ENCODE results near the gene MCTP1.

Gene MCTP1

DNA sequence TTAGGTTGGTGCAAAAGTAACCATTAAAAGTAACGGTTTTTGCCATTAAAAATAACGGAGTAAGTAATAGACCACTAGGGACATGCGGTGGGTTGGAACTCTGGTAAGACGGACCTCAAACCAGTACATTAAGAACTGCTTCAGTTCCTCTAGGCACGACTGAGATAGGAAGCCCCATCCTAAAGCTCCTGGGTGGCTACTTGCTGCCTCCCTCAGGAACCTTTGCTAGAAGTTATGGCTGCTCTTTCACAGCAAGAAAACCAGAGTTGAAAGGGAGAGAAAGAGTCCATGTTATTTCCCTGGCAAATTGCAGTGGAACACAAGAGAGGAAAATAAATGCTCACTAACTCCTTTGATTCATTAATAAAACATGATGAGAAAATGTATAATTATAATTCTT is 47.6 kb downstream of the MCTP1 start:
- no peak overlapping the region for H3K27ac ChIP-seq (ENCODE audit: insufficient read depth in 1 of 2, low read depth in 1 of 2, low read length in 2 of 2, poor library complexity in 1 of 2, severe bottlenecking in 2 of 2)
- POLR2A ChIA-PET: no interaction called here
- no peaks in the 10 kb centered on the region for H3K36me3 ChIP-seq (ENCODE audit: control insufficient read depth in 4 of 4, insufficient read depth in 4 of 4, low read length in 3 of 4)
- no peak overlapping the region for H3K4me3 ChIP-seq (ENCODE audit: control insufficient read depth in 1 of 7, extremely low read depth in 1 of 7, insufficient read depth in 4 of 7, low read depth in 2 of 7, low read length in 6 of 7)
- H3K9me3 ChIP-seq (ENCODE audit: control extremely low read depth in 1 of 5, control insufficient read depth in 4 of 5, insufficient read depth in 2 of 5, low read depth in 1 of 5, low read length in 4 of 5): no peaks in the 10 kb centered on the region
- CTCF ChIA-PET: interaction anchor here (1.7 to 2.5 kb wide), 2 partner anchors 24 to 268 kb away, joined by 4 to 8 read pairs; no protein-coding TSS in a partner anchor
- WGBS (ENCODE audit: insufficient coverage): 96% methylated on average over 5 of the region's 5 CpGs
- H3K27me3 ChIP-seq (replicated peaks in 2 of 5; ENCODE audit: control insufficient read depth in 4 of 5, insufficient read depth in 5 of 5, low read length in 4 of 5): no peaks in the 10 kb centered on the region
- peaks cover 0 to 15% (median 9%) of the 10 kb centered on the region in 4 experiments for H3K4me1 ChIP-seq (ENCODE audit: control extremely low read depth in 1 of 4, control insufficient read depth in 4 of 4, insufficient read depth in 4 of 4, low read length in 3 of 4)
- DNase-seq: no peak

DNA sequence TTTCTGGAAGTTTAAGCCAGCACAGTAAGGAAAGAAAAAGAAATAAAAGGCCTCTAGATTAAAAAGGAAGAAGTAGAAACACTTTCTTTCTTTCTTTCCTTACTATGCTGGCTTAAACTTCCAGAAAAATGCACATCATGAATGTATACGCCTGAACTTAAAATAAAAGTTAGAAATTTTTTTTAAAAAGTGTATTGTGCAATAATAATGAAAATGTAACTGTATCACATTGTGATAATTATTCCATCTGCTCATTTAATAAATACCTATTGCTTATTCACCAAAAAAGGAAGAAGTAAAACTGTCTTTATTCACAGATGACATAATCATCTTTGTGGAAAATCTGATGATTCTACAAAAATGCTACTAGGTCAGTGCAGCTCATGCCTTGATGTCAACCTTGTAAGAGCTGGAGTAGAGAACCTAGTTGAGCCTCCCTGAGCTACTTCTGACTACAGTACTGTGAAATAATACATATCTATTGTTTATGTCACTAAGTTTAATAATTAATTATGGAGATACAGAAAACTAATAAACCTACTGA is 49.4 kb downstream of the MCTP1 start:
- CTCF ChIA-PET: interaction anchor here (0.6 to 2.5 kb wide), 6 partner anchors 8 to 268 kb away, joined by 3 to 8 read pairs (median 4); no protein-coding TSS in a partner anchor
- Histone ChIP-seq H3K27me3 (replicated peaks in 2 of 5; ENCODE audit: control insufficient read depth in 4 of 5, insufficient read depth in 5 of 5, low read length in 4 of 5) (no peaks in the 10 kb centered on the region), H3K36me3 (ENCODE audit: control insufficient read depth in 4 of 4, insufficient read depth in 4 of 4, low read length in 3 of 4) (no peaks in the 10 kb centered on the region), H3K4me1 (ENCODE audit: control extremely low read depth in 1 of 4, control insufficient read depth in 4 of 4, insufficient read depth in 4 of 4, low read length in 3 of 4) (no peaks in the 10 kb centered on the region), H3K27ac (ENCODE audit: insufficient read depth in 1 of 2, low read depth in 1 of 2, low read length in 2 of 2, poor library complexity in 1 of 2, severe bottlenecking in 2 of 2) (no peak overlapping the region), H3K4me3 (ENCODE audit: control insufficient read depth in 1 of 7, extremely low read depth in 1 of 7, insufficient read depth in 4 of 7, low read depth in 2 of 7, low read length in 6 of 7) (no peak overlapping the region), H3K9me3 (ENCODE audit: control extremely low read depth in 1 of 5, control insufficient read depth in 4 of 5, insufficient read depth in 2 of 5, low read depth in 1 of 5, low read length in 4 of 5) (peaks cover 0 to 2% (median 0%) of the 10 kb centered on the region in 5 experiments)
- POLR2A ChIA-PET: no interaction called here
- WGBS (ENCODE audit: insufficient coverage): no CpG with 5 or more reads among the region's 1 CpG
- no peak for DNase-seq

DNA sequence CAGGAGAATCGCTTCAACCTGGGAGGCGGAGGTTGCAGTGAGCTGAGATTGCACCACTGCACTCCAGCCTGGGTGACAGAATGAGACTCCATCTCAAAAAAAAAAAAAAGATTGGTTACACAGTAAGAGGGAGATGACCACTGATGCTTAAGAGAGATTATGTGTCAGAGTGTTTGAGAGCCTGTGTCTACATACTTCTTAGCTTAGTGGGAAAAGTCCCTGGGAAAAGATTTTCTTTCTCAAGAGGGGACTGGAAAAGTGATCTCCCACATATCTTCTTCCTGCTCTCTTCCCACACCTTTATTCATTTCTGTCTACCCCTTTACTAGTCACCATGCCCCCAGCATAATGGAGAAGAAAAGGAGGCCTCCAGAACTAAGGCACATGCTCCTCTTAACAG is 55.2 kb downstream of the MCTP1 start:
- Histone ChIP-seq H3K9me3 (ENCODE audit: control extremely low read depth in 1 of 5, control insufficient read depth in 4 of 5, insufficient read depth in 2 of 5, low read depth in 1 of 5, low read length in 4 of 5) (peaks cover 0 to 2% (median 0%) of the 10 kb centered on the region in 5 experiments), H3K4me1 (ENCODE audit: control extremely low read depth in 1 of 4, control insufficient read depth in 4 of 4, insufficient read depth in 4 of 4, low read length in 3 of 4) (no peaks in the 10 kb centered on the region), H3K36me3 (ENCODE audit: control insufficient read depth in 4 of 4, insufficient read depth in 4 of 4, low read length in 3 of 4) (no peaks in the 10 kb centered on the region), H3K4me3 (ENCODE audit: control insufficient read depth in 1 of 7, extremely low read depth in 1 of 7, insufficient read depth in 4 of 7, low read depth in 2 of 7, low read length in 6 of 7) (no peak overlapping the region), H3K27ac (ENCODE audit: insufficient read depth in 1 of 2, low read depth in 1 of 2, low read length in 2 of 2, poor library complexity in 1 of 2, severe bottlenecking in 2 of 2) (no peak overlapping the region), H3K27me3 (replicated peaks in 2 of 5; ENCODE audit: control insufficient read depth in 4 of 5, insufficient read depth in 5 of 5, low read length in 4 of 5) (no peaks in the 10 kb centered on the region)
- POLR2A ChIA-PET: no interaction called here
- CTCF ChIA-PET: interaction anchor here (0.7 to 1.6 kb wide), 2 partner anchors 12 to 261 kb away, joined by 3 to 4 read pairs; no protein-coding TSS in a partner anchor
- DNase-seq: no peak
- 100% methylated on average over 2 of the region's 2 CpGs for WGBS (ENCODE audit: insufficient coverage)

GRCh38 chr5:95224701-95225459 is 60.0 kb downstream of the MCTP1 start:
- DNase-seq: no peak
- H3K36me3 ChIP-seq (ENCODE audit: control insufficient read depth in 4 of 4, insufficient read depth in 4 of 4, low read length in 3 of 4): no peaks in the 10 kb centered on the region
- ChIA-PET POLR2A (no interaction called here), CTCF (interaction anchor here (0.7 to 1.7 kb wide), 3 partner anchors 11 to 255 kb away, joined by 3 read pairs; no protein-coding TSS in a partner anchor)
- H3K9me3 ChIP-seq (ENCODE audit: control extremely low read depth in 1 of 5, control insufficient read depth in 4 of 5, insufficient read depth in 2 of 5, low read depth in 1 of 5, low read length in 4 of 5): no peaks in the 10 kb centered on the region
- H3K27ac ChIP-seq (ENCODE audit: insufficient read depth in 1 of 2, low read depth in 1 of 2, low read length in 2 of 2, poor library complexity in 1 of 2, severe bottlenecking in 2 of 2): no peak overlapping the region
- H3K4me1 ChIP-seq (ENCODE audit: control extremely low read depth in 1 of 4, control insufficient read depth in 4 of 4, insufficient read depth in 4 of 4, low read length in 3 of 4): no peaks in the 10 kb centered on the region
- H3K27me3 ChIP-seq (replicated peaks in 2 of 5; ENCODE audit: control insufficient read depth in 4 of 5, insufficient read depth in 5 of 5, low read length in 4 of 5): no peaks in the 10 kb centered on the region
- no peak overlapping the region for H3K4me3 ChIP-seq (ENCODE audit: control insufficient read depth in 1 of 7, extremely low read depth in 1 of 7, insufficient read depth in 4 of 7, low read depth in 2 of 7, low read length in 6 of 7)

DNA sequence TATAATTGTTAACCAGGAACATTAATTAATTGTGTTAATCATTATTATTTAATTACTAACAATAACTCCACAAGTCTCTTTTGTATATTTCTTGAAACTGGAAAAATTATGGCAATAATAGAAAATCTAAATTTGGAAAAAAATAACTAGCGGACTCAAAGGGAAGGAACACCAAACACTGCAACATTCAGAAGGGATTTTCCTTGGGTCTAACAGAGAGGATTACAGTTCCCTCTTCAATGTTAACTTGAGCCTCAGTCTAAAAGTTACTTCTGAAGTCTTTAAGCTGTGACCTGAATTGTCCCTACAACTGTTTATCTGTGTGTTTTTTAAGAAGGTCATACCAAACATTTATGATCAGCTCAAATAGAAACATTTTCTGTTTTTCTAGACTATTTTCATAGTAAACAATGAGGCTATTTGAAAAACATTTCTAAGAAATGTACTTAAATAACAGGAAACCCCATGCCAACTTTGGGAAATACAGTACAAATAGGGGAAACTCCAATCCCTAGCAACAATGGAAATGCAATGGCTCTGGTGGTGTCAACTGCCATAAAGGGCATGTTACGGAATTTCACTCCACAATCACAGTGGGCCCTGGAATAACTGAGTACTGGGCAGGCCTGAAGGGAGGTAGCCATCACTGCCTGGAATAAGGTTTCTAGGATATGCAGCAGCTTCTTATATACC is 61.2 kb downstream of the MCTP1 start:
- DNase-seq: no peak
- Histone ChIP-seq H3K36me3 (ENCODE audit: control insufficient read depth in 4 of 4, insufficient read depth in 4 of 4, low read length in 3 of 4) (no peaks in the 10 kb centered on the region), H3K9me3 (ENCODE audit: control extremely low read depth in 1 of 5, control insufficient read depth in 4 of 5, insufficient read depth in 2 of 5, low read depth in 1 of 5, low read length in 4 of 5) (no peaks in the 10 kb centered on the region), H3K27me3 (replicated peaks in 2 of 5; ENCODE audit: control insufficient read depth in 4 of 5, insufficient read depth in 5 of 5, low read length in 4 of 5) (no peaks in the 10 kb centered on the region), H3K4me3 (ENCODE audit: control insufficient read depth in 1 of 7, extremely low read depth in 1 of 7, insufficient read depth in 4 of 7, low read depth in 2 of 7, low read length in 6 of 7) (no peak overlapping the region), H3K4me1 (ENCODE audit: control extremely low read depth in 1 of 4, control insufficient read depth in 4 of 4, insufficient read depth in 4 of 4, low read length in 3 of 4) (no peaks in the 10 kb centered on the region), H3K27ac (ENCODE audit: insufficient read depth in 1 of 2, low read depth in 1 of 2, low read length in 2 of 2, poor library complexity in 1 of 2, severe bottlenecking in 2 of 2) (no peak overlapping the region)
- ChIA-PET POLR2A (no interaction called here), CTCF (interaction anchor here (1.2 to 1.7 kb wide), 2 partner anchors 16 to 254 kb away, joined by 3 read pairs; no protein-coding TSS in a partner anchor)
- 100% methylated on average over 2 of the region's 2 CpGs for WGBS (ENCODE audit: insufficient coverage)

DNA sequence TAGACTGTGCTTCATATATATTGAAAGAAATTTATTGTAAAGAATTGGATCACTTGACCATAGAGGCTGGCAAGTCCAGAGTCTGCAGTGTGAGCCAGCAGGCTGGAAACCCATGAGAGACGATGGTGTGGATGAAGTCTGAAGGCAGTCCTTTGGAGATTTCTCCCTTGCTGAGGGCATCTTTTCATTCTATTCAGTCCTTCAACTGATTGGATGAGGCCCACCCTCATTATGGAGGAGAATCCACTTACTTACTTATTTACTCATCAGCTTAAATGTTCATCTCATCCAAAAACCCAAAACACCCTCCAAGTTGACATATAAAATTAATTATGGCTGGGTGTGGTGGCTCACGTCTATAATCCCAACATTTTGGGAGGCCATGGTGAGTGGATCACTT is 62.1 kb downstream of the MCTP1 start:
- ChIA-PET POLR2A (no interaction called here), CTCF (no interaction called here)
- H3K27me3 ChIP-seq (replicated peaks in 2 of 5; ENCODE audit: control insufficient read depth in 4 of 5, insufficient read depth in 5 of 5, low read length in 4 of 5): no peaks in the 10 kb centered on the region
- H3K27ac ChIP-seq (ENCODE audit: insufficient read depth in 1 of 2, low read depth in 1 of 2, low read length in 2 of 2, poor library complexity in 1 of 2, severe bottlenecking in 2 of 2): no peak overlapping the region
- H3K36me3 ChIP-seq (ENCODE audit: control insufficient read depth in 4 of 4, insufficient read depth in 4 of 4, low read length in 3 of 4): no peaks in the 10 kb centered on the region
- H3K4me1 ChIP-seq (ENCODE audit: control extremely low read depth in 1 of 4, control insufficient read depth in 4 of 4, insufficient read depth in 4 of 4, low read length in 3 of 4): no peaks in the 10 kb centered on the region
- H3K4me3 ChIP-seq (ENCODE audit: control insufficient read depth in 1 of 7, extremely low read depth in 1 of 7, insufficient read depth in 4 of 7, low read depth in 2 of 7, low read length in 6 of 7): no peak overlapping the region
- 100% methylated on average over 1 of the region's 2 CpGs for WGBS (ENCODE audit: insufficient coverage)
- H3K9me3 ChIP-seq (ENCODE audit: control extremely low read depth in 1 of 5, control insufficient read depth in 4 of 5, insufficient read depth in 2 of 5, low read depth in 1 of 5, low read length in 4 of 5): no peaks in the 10 kb centered on the region
- no peak for DNase-seq

DNA sequence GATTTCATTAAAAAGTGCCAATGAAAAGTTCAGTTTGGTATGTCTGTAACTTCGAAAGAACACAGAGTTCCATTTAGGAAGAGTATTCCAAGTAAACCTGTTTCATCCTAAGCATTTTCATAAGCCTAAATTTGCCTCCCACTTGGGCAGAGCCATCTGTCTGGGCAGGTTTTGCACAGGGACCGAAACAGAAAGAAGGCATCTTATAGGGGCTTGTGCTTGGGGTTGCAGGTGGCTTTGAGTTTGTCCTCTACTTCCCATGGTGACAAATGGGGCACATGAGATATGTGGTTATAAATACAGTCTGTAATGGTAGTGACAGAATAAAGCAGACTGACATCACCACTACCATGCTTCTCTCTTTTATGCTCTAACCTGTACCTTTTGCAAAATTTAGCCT is 63.7 kb downstream of the MCTP1 start:
- ChIA-PET CTCF (no interaction called here), POLR2A (no interaction called here)
- WGBS (ENCODE audit: insufficient coverage): 100% methylated on average over 1 of the region's 2 CpGs
- no peaks in the 10 kb centered on the region for H3K4me1 ChIP-seq (ENCODE audit: control extremely low read depth in 1 of 4, control insufficient read depth in 4 of 4, insufficient read depth in 4 of 4, low read length in 3 of 4)
- no peak for DNase-seq
- H3K27me3 ChIP-seq (replicated peaks in 2 of 5; ENCODE audit: control insufficient read depth in 4 of 5, insufficient read depth in 5 of 5, low read length in 4 of 5): no peaks in the 10 kb centered on the region
- no peaks in the 10 kb centered on the region for H3K36me3 ChIP-seq (ENCODE audit: control insufficient read depth in 4 of 4, insufficient read depth in 4 of 4, low read length in 3 of 4)
- H3K4me3 ChIP-seq (ENCODE audit: control insufficient read depth in 1 of 7, extremely low read depth in 1 of 7, insufficient read depth in 4 of 7, low read depth in 2 of 7, low read length in 6 of 7): no peak overlapping the region
- no peak overlapping the region for H3K27ac ChIP-seq (ENCODE audit: insufficient read depth in 1 of 2, low read depth in 1 of 2, low read length in 2 of 2, poor library complexity in 1 of 2, severe bottlenecking in 2 of 2)
- no peaks in the 10 kb centered on the region for H3K9me3 ChIP-seq (ENCODE audit: control extremely low read depth in 1 of 5, control insufficient read depth in 4 of 5, insufficient read depth in 2 of 5, low read depth in 1 of 5, low read length in 4 of 5)
